GM10266 (cell line): ENCODE measurements around the gene SIGLEC15.

Experiments used
- DNase-seq: peaks from one replicate; pipeline ENCODE4 v3.0.0; 2012; ENCODE audit errors: extremely low spot score
- TF ChIP-seq, protein P1 (sequence below): IDR thresholded peaks from 2 replicates; pipeline ENCODE4 v1.5.1; 2012; ENCODE audit warnings: mild to moderate bottlenecking, low read depth; ENCODE audit not compliant: control insufficient read depth, insufficient read depth; ENCODE audit errors: missing control alignments

Gene SIGLEC15

DNA sequence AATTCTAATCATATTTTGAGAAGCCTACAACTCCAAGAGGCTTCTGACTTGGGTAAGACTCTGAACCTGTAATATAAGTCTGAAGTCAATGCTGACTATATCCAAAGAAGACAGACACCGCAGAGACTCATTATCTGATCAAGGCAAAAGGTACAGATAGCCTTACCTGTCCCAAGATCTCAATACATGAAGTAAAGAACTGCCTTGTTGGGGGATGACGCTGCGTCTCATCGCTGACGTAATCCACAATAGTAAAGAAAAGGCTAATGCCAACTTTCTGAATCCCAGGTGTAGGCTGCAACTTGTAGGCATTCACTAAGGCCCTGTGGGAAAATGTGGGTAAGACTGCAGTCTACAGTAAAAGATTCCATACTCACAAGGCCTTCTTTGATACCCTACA is 62.1 kb downstream of the SIGLEC15 start:
- TF ChIP-seq, protein P1, sequence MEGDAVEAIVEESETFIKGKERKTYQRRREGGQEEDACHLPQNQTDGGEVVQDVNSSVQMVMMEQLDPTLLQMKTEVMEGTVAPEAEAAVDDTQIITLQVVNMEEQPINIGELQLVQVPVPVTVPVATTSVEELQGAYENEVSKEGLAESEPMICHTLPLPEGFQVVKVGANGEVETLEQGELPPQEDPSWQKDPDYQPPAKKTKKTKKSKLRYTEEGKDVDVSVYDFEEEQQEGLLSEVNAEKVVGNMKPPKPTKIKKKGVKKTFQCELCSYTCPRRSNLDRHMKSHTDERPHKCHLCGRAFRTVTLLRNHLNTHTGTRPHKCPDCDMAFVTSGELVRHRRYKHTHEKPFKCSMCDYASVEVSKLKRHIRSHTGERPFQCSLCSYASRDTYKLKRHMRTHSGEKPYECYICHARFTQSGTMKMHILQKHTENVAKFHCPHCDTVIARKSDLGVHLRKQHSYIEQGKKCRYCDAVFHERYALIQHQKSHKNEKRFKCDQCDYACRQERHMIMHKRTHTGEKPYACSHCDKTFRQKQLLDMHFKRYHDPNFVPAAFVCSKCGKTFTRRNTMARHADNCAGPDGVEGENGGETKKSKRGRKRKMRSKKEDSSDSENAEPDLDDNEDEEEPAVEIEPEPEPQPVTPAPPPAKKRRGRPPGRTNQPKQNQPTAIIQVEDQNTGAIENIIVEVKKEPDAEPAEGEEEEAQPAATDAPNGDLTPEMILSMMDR, result no peak
- no peak for DNase-seq

DNA sequence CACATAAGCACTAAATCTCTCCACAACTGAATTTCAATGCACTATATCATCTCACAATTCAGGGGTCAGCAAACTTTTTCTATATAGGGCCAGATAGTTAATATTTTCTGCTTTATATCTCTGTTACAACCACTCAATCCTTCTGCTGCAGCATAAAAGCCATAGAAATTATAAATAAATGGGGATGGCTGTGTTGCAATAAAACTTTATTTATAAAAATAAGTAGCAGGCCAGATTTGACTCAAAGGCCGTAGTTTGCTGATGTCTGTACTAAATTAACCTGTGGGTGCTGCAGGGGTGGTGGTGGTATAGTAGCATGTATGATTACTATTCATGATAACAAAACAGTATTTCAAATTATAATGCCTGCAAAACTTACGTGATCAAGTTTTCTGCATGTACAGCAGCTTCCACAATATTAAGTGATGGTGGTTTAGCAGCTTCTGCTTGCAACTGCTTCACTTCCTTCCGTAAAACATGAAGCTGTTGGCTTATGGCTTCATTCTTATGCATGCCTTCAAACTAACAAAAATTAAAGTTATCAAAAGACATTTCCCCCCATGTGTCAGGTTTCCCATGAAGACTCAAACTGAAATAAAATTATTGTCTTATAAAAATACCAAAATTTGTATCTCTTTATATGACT is 64.1 kb downstream of the SIGLEC15 start:
- TF ChIP-seq, protein P1, result no peak
- DNase-seq, result no peak

- TF ChIP-seq, protein P1, result no peak
- DNase-seq, result no peak
Measured at GRCh38 chr18:45890606-45891005, 65.1 kb downstream of the SIGLEC15 start.

DNA sequence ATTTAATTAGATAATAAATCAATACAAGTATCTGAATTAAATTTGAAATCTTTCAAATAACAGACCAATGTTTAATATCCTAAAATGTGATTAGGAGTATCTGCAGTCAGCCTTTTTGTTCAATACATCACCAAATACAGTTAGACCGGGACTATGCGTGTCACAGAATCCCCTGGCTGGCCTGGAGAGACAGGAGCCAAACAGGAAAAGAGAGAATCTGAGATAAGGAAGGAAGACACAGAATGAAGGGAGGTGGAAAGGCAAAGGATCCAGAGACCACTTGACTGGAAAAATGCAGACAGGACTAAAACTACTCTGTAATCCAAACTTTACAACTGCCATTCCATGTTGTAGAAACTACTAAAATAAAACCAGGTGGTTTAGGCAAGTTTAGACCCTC is 66.3 kb downstream of the SIGLEC15 start:
- no peak for DNase-seq
- TF ChIP-seq, protein P1, result no peak
